Lower lobe of right lung (tissue), 2 donors: ENCODE data around the gene DPM1. TPM values are rescaled to one million over a fixed set of nuclear protein-coding genes. Genes with fewer than 3 reads are reported as not detected.

Experiments
- ATAC-seq, 2 donors: fragments of 200-7000 bp; cut with Tn5 transposase; one replicate each; pipeline ENCODE4 v1.9.1; 2020 to 2022; ENCODE audit warnings: mild to moderate bottlenecking in 2 of 2, moderate library complexity in 2 of 2
- DNase-seq: peaks from one replicate; pipeline ENCODE4 v3.0.0-alpha.2; 2020
- H3K27ac ChIP-seq: fragments of 200-600 bp; one replicate; pipeline ENCODE4 v1.8.0; 2022
- H3K27me3 ChIP-seq: fragments of 200-600 bp; one replicate; pipeline ENCODE4 v1.8.0; 2022; ENCODE audit warnings: low read depth
- H3K36me3 ChIP-seq: fragments of 200-600 bp; one replicate; pipeline ENCODE4 v1.8.0; 2022; ENCODE audit warnings: mild to moderate bottlenecking
- H3K4me1 ChIP-seq: fragments of 200-600 bp; one replicate; pipeline ENCODE4 v1.8.0; 2022
- H3K4me3 ChIP-seq: fragments of 200-600 bp; one replicate; pipeline ENCODE4 v1.8.0; 2022; ENCODE audit warnings: mild to moderate bottlenecking
- H3K9me3 ChIP-seq: fragments of 200-600 bp; one replicate; pipeline ENCODE4 v1.8.0; 2022
- CTCF ChIP-seq: fragments of 200-600 bp; IDR thresholded peaks from one replicate; pipeline ENCODE4 v1.8.0; 2022; ENCODE audit warnings: antibody characterized with exemption, mild to moderate bottlenecking
- intact Hi-C: fragments of 100-400 bp; cut with DNase I; formaldehyde crosslinking; loops from one replicate; pipeline ENCODE4 v1.11.0; 2022
- total RNA-seq: library from RNA; stranded (reverse); fragmentation: NEBNext Ultra II Directional; extraction: Animal tissue kit (Norgen Biotek cat#: 25700); gene quantifications from one replicate; pipeline ENCODE4 v1.2.1, GENCODE V29; 2021
- donor health status: DM: no; HTN: yes; CAD: no; lungs with severe emphysema.

Gene DPM1
- total RNA-seq, 1 donor from 2014 or later = 31.2 TPM

- Histone ChIP-seq H3K27me3 (no peaks in the 10 kb centered on the region), H3K4me3 (no peak overlapping the region), H3K27ac (no peak overlapping the region), H3K9me3 (no peaks in the 10 kb centered on the region), H3K4me1 (no peaks in the 10 kb centered on the region), H3K36me3 (peaks cover 24% of the 10 kb centered on the region)
- no peak for ATAC-seq
- intact Hi-C loops = no loop called here
- TF ChIP-seq CTCF = no peak
- no peak for DNase-seq
Observed at GRCh38 chr20:50885781-50886180, 72.6 kb downstream of the DPM1 start.

- Histone ChIP-seq H3K27me3 (no peaks in the 10 kb centered on the region), H3K4me3 (no peak overlapping the region), H3K9me3 (no peaks in the 10 kb centered on the region), H3K27ac (no peak overlapping the region), H3K36me3 (peaks cover 17% of the 10 kb centered on the region), H3K4me1 (no peaks in the 10 kb centered on the region)
- ATAC-seq (no peak), DNase-seq (no peak)
- no peak for TF ChIP-seq CTCF
- intact Hi-C loops = no loop called here
Observed at GRCh38 chr20:50885068-50885467, 73.3 kb downstream of the DPM1 start.

Other genes with a start within 250 kb of the DPM1 start
- gene PARD6B, start 227.0 kb downstream of the DPM1 start, total RNA-seq = 32.5 TPM
- 3.9 TPM for gene BCAS4, start 163.5 kb downstream of the DPM1 start, total RNA-seq
- 58.3 TPM for gene ADNP, start 27.1 kb downstream of the DPM1 start, total RNA-seq
- 4.7 TPM for gene MOCS3, start 286 bp upstream of the DPM1 start, total RNA-seq
- gene KCNG1, start 64.6 kb upstream of the DPM1 start, total RNA-seq = not detected